Mesenchymal stem cell (in vitro differentiated cells and primary cell): ENCODE measurements around the gene GOLGA5.

Source experiments
- DNase-seq: peaks from one replicate; pipeline ENCODE4 v3.0.0-alpha.2; 2013
- H2AFZ ChIP-seq: one replicate; pipeline ENCODE4 v1.6.1; 2013; ENCODE audit warnings: low read depth, mild to moderate bottlenecking, control low read depth, inconsistent platforms, low read length, moderate library complexity
- H2AK5ac ChIP-seq: 2 replicates; pipeline ENCODE4 v1.6.1; 2013; ENCODE audit warnings: low read length, moderate library complexity, mild to moderate bottlenecking, inconsistent platforms; ENCODE audit not compliant: severe bottlenecking
- H2BK120ac ChIP-seq: one replicate; pipeline ENCODE4 v1.6.1; 2013; ENCODE audit warnings: low read depth, mild to moderate bottlenecking, inconsistent platforms, low read length, moderate library complexity
- H2BK12ac ChIP-seq, 2 experiments: one replicate each; pipeline ENCODE4 v1.6.1; 2013; ENCODE audit warnings: inconsistent platforms in 2 of 2, low read length in 2 of 2, mild to moderate bottlenecking in 2 of 2, moderate library complexity in 2 of 2, control low read depth in 1 of 2
- H2BK15ac ChIP-seq: one replicate; pipeline ENCODE4 v1.6.1; 2013; ENCODE audit warnings: mild to moderate bottlenecking, low read depth, inconsistent platforms; ENCODE audit not compliant: poor library complexity, severe bottlenecking
- H2BK5ac ChIP-seq: 2 replicates; pipeline ENCODE4 v1.6.1; 2013; ENCODE audit warnings: low read depth, mild to moderate bottlenecking, low read length, control low read depth, inconsistent platforms; ENCODE audit not compliant: poor library complexity, severe bottlenecking
- H3K14ac ChIP-seq, 2 experiments: one replicate each; pipeline ENCODE4 v1.6.1; 2013; ENCODE audit warnings: inconsistent platforms in 2 of 2, low read length in 2 of 2, control low read depth in 1 of 2, mild to moderate bottlenecking in 1 of 2, moderate library complexity in 1 of 2
- H3K18ac ChIP-seq, 2 experiments: one replicate each; pipeline ENCODE4 v1.6.1; 2013; ENCODE audit warnings: inconsistent platforms in 2 of 2, low read length in 2 of 2, control low read depth in 1 of 2, low read depth in 1 of 2, mild to moderate bottlenecking in 1 of 2
- H3K23ac ChIP-seq, 2 experiments: one replicate each; pipeline ENCODE4 v1.6.1; 2013; ENCODE audit warnings: inconsistent platforms in 2 of 2, low read length in 2 of 2, mild to moderate bottlenecking in 2 of 2, moderate library complexity in 2 of 2, control low read depth in 1 of 2
- H3K27ac ChIP-seq: 2 replicates; pipeline ENCODE4 v1.5.1; 2013; ENCODE audit warnings: mild to moderate bottlenecking, moderate library complexity, low read length, control low read depth, inconsistent platforms; ENCODE audit not compliant: poor library complexity, severe bottlenecking
- H3K27me3 ChIP-seq, 2 experiments: 2 replicates each; pipeline versions ENCODE4 v1.6.1 to v1.7.0; 2013; ENCODE audit warnings: low read length in 2 of 2, mild to moderate bottlenecking in 2 of 2, moderate library complexity in 2 of 2, control low read depth in 1 of 2, inconsistent platforms in 1 of 2; ENCODE audit not compliant: control insufficient read depth in 1 of 2, insufficient read depth in 1 of 2
- H3K36me3 ChIP-seq, 2 experiments: 2 replicates each; pipeline versions ENCODE4 v1.6.1 to v1.7.0; 2013; ENCODE audit warnings: low read length in 2 of 2, control low read depth in 1 of 2, inconsistent platforms in 1 of 2, low read depth in 1 of 2, mild to moderate bottlenecking in 1 of 2; ENCODE audit not compliant: insufficient read depth in 2 of 2, control insufficient read depth in 1 of 2
- H3K4ac ChIP-seq, 2 experiments: one replicate each; pipeline ENCODE4 v1.6.1; 2013; ENCODE audit warnings: inconsistent platforms in 2 of 2, low read length in 2 of 2, mild to moderate bottlenecking in 2 of 2, moderate library complexity in 2 of 2, control low read depth in 1 of 2, low read depth in 1 of 2
- H3K4me1 ChIP-seq: 2 replicates; pipeline ENCODE4 v1.6.1; 2013; ENCODE audit warnings: low read depth, low read length, control low read depth; ENCODE audit not compliant: control insufficient read depth, insufficient read depth
- H3K4me2 ChIP-seq: 2 replicates; pipeline ENCODE4 v1.6.1; 2013; ENCODE audit warnings: low read length, mild to moderate bottlenecking, inconsistent platforms; ENCODE audit not compliant: poor library complexity, severe bottlenecking
- H3K4me3 ChIP-seq, 2 experiments: 2 replicates each; pipeline versions ENCODE4 v1.5.1 to v1.7.0; 2013; ENCODE audit warnings: low read length in 2 of 2, mild to moderate bottlenecking in 2 of 2, control low read depth in 1 of 2, low read depth in 1 of 2; ENCODE audit not compliant: insufficient read depth in 1 of 2
- H3K79me1 ChIP-seq: replicated peaks from 2 replicates; pipeline ENCODE4 v1.6.1; 2013; ENCODE audit warnings: mild to moderate bottlenecking, control low read depth, low read length, inconsistent platforms; ENCODE audit not compliant: poor library complexity, severe bottlenecking
- H3K9ac ChIP-seq: 2 replicates; pipeline ENCODE4 v1.7.0; 2013; ENCODE audit warnings: mild to moderate bottlenecking, low read length, moderate library complexity
- H3K9me3 ChIP-seq: 2 replicates; pipeline ENCODE4 v1.7.0; 2013; ENCODE audit warnings: mild to moderate bottlenecking, low read length; ENCODE audit not compliant: control insufficient read depth
- H4K8ac ChIP-seq: one replicate; pipeline ENCODE4 v1.6.1; 2013; ENCODE audit warnings: inconsistent platforms, mild to moderate bottlenecking, low read length, moderate library complexity
- H4K91ac ChIP-seq: one replicate; pipeline ENCODE4 v1.6.1; 2013; ENCODE audit warnings: mild to moderate bottlenecking, low read length, inconsistent platforms
- WGBS: methylation state at CpG from one replicate; pipeline ENCODE4 v1.1.7; 2013; ENCODE audit warnings: mixed read lengths; 5-methylcytosine and 5-hydroxymethylcytosine counted together

The GOLGA5 gene

GRCh38 chr14:92861856-92862745 is 68.0 kb downstream of the GOLGA5 start:
- no peak overlapping the region for H4K91ac ChIP-seq

GRCh38 chr14:92863286-92864080 is 69.4 kb downstream of the GOLGA5 start:
- H2BK5ac ChIP-seq, result no peak overlapping the region
- no peak for DNase-seq
- no peak overlapping the region for H3K9ac ChIP-seq
- H3K4me1 ChIP-seq, result no peaks in the 10 kb centered on the region
- H3K9me3 ChIP-seq, result peaks cover 13% of the 10 kb centered on the region
- H4K91ac ChIP-seq, result no peak overlapping the region
- H3K79me1 ChIP-seq, result no peaks in the 10 kb centered on the region
- no peak overlapping the region for H2AK5ac ChIP-seq
- no peak overlapping the region for H3K4me3 ChIP-seq
- H2BK15ac ChIP-seq, result no peak overlapping the region
- no peak overlapping the region for H4K8ac ChIP-seq
- H3K27me3 ChIP-seq, result peaks cover 10 to 30% of the 10 kb centered on the region in 2 experiments
- no peak overlapping the region for H2AFZ ChIP-seq
- no peaks in the 10 kb centered on the region for H3K36me3 ChIP-seq
- no peak overlapping the region for H3K23ac ChIP-seq
- H3K27ac ChIP-seq, result no peak overlapping the region
- no peak overlapping the region for H3K14ac ChIP-seq
- no peak overlapping the region for H2BK120ac ChIP-seq
- WGBS, result 76% methylated on average over 6 of the region's 6 CpGs
- H3K18ac ChIP-seq, result no peak overlapping the region
- H3K4me2 ChIP-seq, result no peak overlapping the region
- H2BK12ac ChIP-seq, result no peak overlapping the region
- no peak overlapping the region for H3K4ac ChIP-seq

More at GRCh38 chr14:92861856-92862745, 68.0 kb downstream of the GOLGA5 start:
- Histone ChIP-seq H3K4me1 (no peaks in the 10 kb centered on the region), H3K23ac (no peak overlapping the region), H3K9me3 (peaks cover 13% of the 10 kb centered on the region), H2BK120ac (no peak overlapping the region), H2BK12ac (no peak overlapping the region), H3K4ac (no peak overlapping the region), H4K8ac (no peak overlapping the region), H3K18ac (no peak overlapping the region), H3K4me3 (no peak overlapping the region), H3K79me1 (no peaks in the 10 kb centered on the region), H3K36me3 (no peaks in the 10 kb centered on the region), H3K9ac (no peak overlapping the region), H2BK15ac (no peak overlapping the region), H2AFZ (no peak overlapping the region), H3K27ac (no peak overlapping the region), H2BK5ac (no peak overlapping the region), H3K27me3 (peaks cover 5 to 26% of the 10 kb centered on the region in 2 experiments), H3K4me2 (no peak overlapping the region), H3K14ac (no peak overlapping the region), H2AK5ac (no peak overlapping the region)
- DNase-seq, result no peak
- WGBS, result 75% methylated on average over 5 of the region's 7 CpGs

DNA sequence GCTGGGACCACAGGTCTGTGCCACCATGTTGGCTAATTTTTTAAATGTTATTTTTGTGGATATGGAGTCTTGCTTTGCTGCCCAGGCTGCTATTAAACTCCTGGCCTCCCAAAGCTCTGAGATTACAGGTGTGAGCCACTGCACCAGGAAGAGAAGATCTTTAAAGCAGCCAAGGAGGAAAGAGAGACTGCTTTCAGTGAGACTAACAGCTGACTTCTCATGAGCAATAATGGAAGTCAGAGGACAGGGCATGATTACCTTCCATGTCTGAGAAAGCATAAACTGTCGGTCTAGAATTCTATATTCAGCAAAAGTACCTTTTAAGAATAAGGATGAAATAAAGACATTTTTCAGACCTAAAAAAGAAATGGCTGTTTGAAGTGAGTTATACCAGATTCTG is 71.6 kb downstream of the GOLGA5 start:
- Histone ChIP-seq H2BK12ac (no peak overlapping the region), H3K4me1 (no peaks in the 10 kb centered on the region), H2BK120ac (no peak overlapping the region), H3K14ac (no peak overlapping the region), H3K27ac (no peak overlapping the region), H3K18ac (no peak overlapping the region), H3K23ac (no peak overlapping the region), H2BK15ac (no peak overlapping the region), H3K9me3 (peaks cover 13% of the 10 kb centered on the region), H2AK5ac (no peak overlapping the region), H2AFZ (no peak overlapping the region), H4K91ac (no peak overlapping the region), H3K36me3 (no peaks in the 10 kb centered on the region), H4K8ac (no peak overlapping the region), H3K4ac (no peak overlapping the region), H2BK5ac (no peak overlapping the region), H3K4me3 (no peak overlapping the region), H3K79me1 (no peaks in the 10 kb centered on the region), H3K27me3 (peaks cover 8 to 25% of the 10 kb centered on the region in 2 experiments), H3K4me2 (no peak overlapping the region), H3K9ac (no peak overlapping the region)
- no CpG with 5 or more reads among the region's 1 CpG for WGBS
- no peak for DNase-seq

- Histone ChIP-seq H3K23ac (no peak overlapping the region), H4K8ac (no peak overlapping the region), H3K18ac (no peak overlapping the region), H3K4ac (no peak overlapping the region), H3K9ac (no peak overlapping the region), H2BK15ac (no peak overlapping the region), H3K4me3 (no peak overlapping the region), H2BK12ac (no peak overlapping the region), H2BK5ac (no peak overlapping the region), H2AFZ (no peak overlapping the region), H3K27me3 (peaks cover 5 to 19% of the 10 kb centered on the region in 2 experiments), H2AK5ac (no peak overlapping the region), H3K14ac (no peak overlapping the region), H3K79me1 (no peaks in the 10 kb centered on the region), H3K36me3 (no peaks in the 10 kb centered on the region), H3K4me1 (no peaks in the 10 kb centered on the region), H3K4me2 (no peak overlapping the region), H2BK120ac (no peak overlapping the region), H3K9me3 (peaks cover 13% of the 10 kb centered on the region), H3K27ac (no peak overlapping the region), H4K91ac (no peak overlapping the region)
- no peak for DNase-seq
- WGBS, result 79% methylated on average over 3 of the region's 3 CpGs
Observed at GRCh38 chr14:92866181-92866752, 72.2 kb downstream of the GOLGA5 start.
